MM.1S (cell line): ENCODE data around the gene VPS52.

Experiments
- DNase-seq: peaks from one replicate; pipeline ENCODE4 v3.0.0-alpha.2; 2015
- H2AFZ ChIP-seq: fragments of 300-600 bp; sonication (generic); 2 replicates; pipeline ENCODE4 v1.6.0; 2016; ENCODE audit warnings: antibody characterized with exemption, low read length
- H3F3A ChIP-seq: fragments of 300-600 bp; sonication (generic); 2 replicates; pipeline ENCODE4 v1.6.1; 2016; ENCODE audit warnings: mild to moderate bottlenecking, antibody characterized with exemption, low read length, moderate library complexity, mixed read lengths; ENCODE audit not compliant: insufficient read depth
- H3K27ac ChIP-seq: fragments of 300-600 bp; sonication (generic); 2 replicates; pipeline ENCODE4 v1.5.1; 2016; ENCODE audit warnings: mild to moderate bottlenecking, low read length
- H3K27me3 ChIP-seq: fragments of 300-600 bp; sonication (generic); replicated peaks from 2 replicates; pipeline ENCODE4 v1.6.0; 2016; ENCODE audit warnings: low read length; ENCODE audit not compliant: insufficient read depth
- H3K36me3 ChIP-seq: fragments of 300-600 bp; sonication (generic); replicated peaks from 2 replicates; pipeline ENCODE4 v1.6.1; 2016; ENCODE audit warnings: mild to moderate bottlenecking, low read length, mixed read lengths; ENCODE audit not compliant: insufficient read depth
- H3K4me1 ChIP-seq: fragments of 300-600 bp; sonication (generic); 2 replicates; pipeline ENCODE4 v1.6.1; 2016; ENCODE audit warnings: low read length, mixed read lengths
- H3K4me2 ChIP-seq: fragments of 300-600 bp; sonication (generic); 2 replicates; pipeline ENCODE4 v1.6.0; 2016; ENCODE audit warnings: low read depth, low read length
- H3K4me3 ChIP-seq: fragments of 300-600 bp; sonication (generic); 2 replicates; pipeline ENCODE4 v1.5.1; 2016; ENCODE audit warnings: low read length, mixed read lengths
- H3K79me2 ChIP-seq: fragments of 300-600 bp; sonication (generic); 2 replicates; pipeline ENCODE4 v1.6.1; 2016; ENCODE audit warnings: mixed run types, low read length, mixed read lengths
- H3K9ac ChIP-seq: fragments of 300-600 bp; sonication (generic); 2 replicates; pipeline ENCODE4 v1.6.1; 2016; ENCODE audit warnings: low read length, mixed read lengths
- H3K9me2 ChIP-seq: fragments of 300-600 bp; sonication (generic); replicated peaks from 2 replicates; pipeline ENCODE4 v1.6.1; 2016; ENCODE audit warnings: mild to moderate bottlenecking, low read length, mixed read lengths; ENCODE audit not compliant: insufficient read depth
- H3K9me3 ChIP-seq: fragments of 300-600 bp; sonication (generic); replicated peaks from 2 replicates; pipeline ENCODE4 v1.6.1; 2016; ENCODE audit warnings: mild to moderate bottlenecking, low read length, mixed read lengths; ENCODE audit not compliant: insufficient read depth
- H4K20me1 ChIP-seq: fragments of 300-600 bp; sonication (generic); 2 replicates; pipeline ENCODE4 v1.6.1; 2016; ENCODE audit warnings: mild to moderate bottlenecking, low read length, moderate library complexity, mixed read lengths; ENCODE audit not compliant: insufficient read depth
- CTCF ChIP-seq: fragments of 300-600 bp; sonication (generic); IDR thresholded peaks from 2 replicates; pipeline ENCODE4 v1.5.1; 2016; ENCODE audit warnings: antibody characterized with exemption, low read length, mixed read lengths
- EZH2 ChIP-seq: fragments of 300-600 bp; sonication (generic); optimal IDR thresholded peaks from 2 replicates; pipeline ENCODE3; 2017; ENCODE audit warnings: low read depth, mild to moderate bottlenecking, antibody characterized with exemption, low read length, mixed read lengths
- EZH2phosphoT487 ChIP-seq: fragments of 300-600 bp; sonication (generic); IDR thresholded peaks from 2 replicates; pipeline ENCODE4 v1.6.1; 2018; ENCODE audit warnings: antibody characterized with exemption, low read length

VPS52 gene

GRCh38 chr6:33305052-33305451 lies 33.4 kb upstream of the VPS52 start:
- no peaks in the 10 kb centered on the region for H3K27me3 ChIP-seq
- DNase-seq, result no peak
- no peaks in the 10 kb centered on the region for H3K4me1 ChIP-seq
- H4K20me1 ChIP-seq, result no peaks in the 10 kb centered on the region
- H3K36me3 ChIP-seq, result no peaks in the 10 kb centered on the region
- TF ChIP-seq EZH2phosphoT487 (no peak), EZH2 (no peak), CTCF (no peak)
- no peak overlapping the region for H3K27ac ChIP-seq
- no peaks in the 10 kb centered on the region for H3K9me2 ChIP-seq
- H3K79me2 ChIP-seq, result peaks cover 57% of the 10 kb centered on the region
- no peak overlapping the region for H3K4me3 ChIP-seq
- no peak overlapping the region for H3K4me2 ChIP-seq
- H3K9me3 ChIP-seq, result no peaks in the 10 kb centered on the region
- peaks cover 5% of the 10 kb centered on the region for H3F3A ChIP-seq
- no peak overlapping the region for H2AFZ ChIP-seq
- H3K9ac ChIP-seq, result no peak overlapping the region

- peaks cover 13% of the 10 kb centered on the region for H3F3A ChIP-seq
- H2AFZ ChIP-seq, result no peak overlapping the region
- H4K20me1 ChIP-seq, result no peaks in the 10 kb centered on the region
- 0 out of 2 replicates have a peak, but pooled peaks cover 3% of the 10 kb centered on the region for H3K4me1 ChIP-seq
- H3K79me2 ChIP-seq, result peaks cover 49% of the 10 kb centered on the region
- no peak for DNase-seq
- no peak overlapping the region for H3K4me3 ChIP-seq
- no peak for TF ChIP-seq EZH2phosphoT487
- no peak for TF ChIP-seq CTCF
- TF ChIP-seq EZH2, result no peak
- no peaks in the 10 kb centered on the region for H3K9me3 ChIP-seq
- H3K4me2 ChIP-seq, result no peak overlapping the region
- H3K36me3 ChIP-seq, result no peaks in the 10 kb centered on the region
- H3K9ac ChIP-seq, result no peak overlapping the region
- H3K9me2 ChIP-seq, result no peaks in the 10 kb centered on the region
- no peaks in the 10 kb centered on the region for H3K27me3 ChIP-seq
- no peak overlapping the region for H3K27ac ChIP-seq
Observed at GRCh38 chr6:33304216-33304615, 32.5 kb upstream of the VPS52 start.

GRCh38 chr6:33301877-33302276 lies 30.2 kb upstream of the VPS52 start:
- no peak overlapping the region for H3K4me3 ChIP-seq
- H3K4me2 ChIP-seq, result no peak overlapping the region
- no peak overlapping the region for H3K27ac ChIP-seq
- peaks cover 41% of the 10 kb centered on the region for H3K79me2 ChIP-seq
- H3K9ac ChIP-seq, result no peak overlapping the region
- peaks cover 7% of the 10 kb centered on the region for H3K4me1 ChIP-seq
- no peaks in the 10 kb centered on the region for H3K36me3 ChIP-seq
- H4K20me1 ChIP-seq, result no peaks in the 10 kb centered on the region
- H3K9me2 ChIP-seq, result no peaks in the 10 kb centered on the region
- peaks cover 25% of the 10 kb centered on the region for H3F3A ChIP-seq
- no peak for DNase-seq
- H2AFZ ChIP-seq, result no peak overlapping the region
- H3K9me3 ChIP-seq, result no peaks in the 10 kb centered on the region
- no peaks in the 10 kb centered on the region for H3K27me3 ChIP-seq
- TF ChIP-seq CTCF (no peak), EZH2 (no peak), EZH2phosphoT487 (no peak)
